T1000 (cell line): Measurements from ENCODE around the gene FYB1.
"Not testable (repeated sequence)": the region's sequence is repeated elsewhere in the genome, so short reads cannot be mapped to it uniquely, and the experiment has no call there.

ENCODE experiments used
- DNase-seq: peaks from one replicate; lab custom pipeline; 2025; ENCODE audit warnings: mixed read lengths; lab: John Stamatoyannopoulos, UW

The FYB1 gene

GRCh38 chr5:39226100-39226451 lies 6.7 kb upstream of the FYB1 start:
- DNase-seq, result no peak

GRCh38 chr5:39225405-39226099 lies 6.2 kb upstream of the FYB1 start:
- DNase-seq, result no peak

DNA sequence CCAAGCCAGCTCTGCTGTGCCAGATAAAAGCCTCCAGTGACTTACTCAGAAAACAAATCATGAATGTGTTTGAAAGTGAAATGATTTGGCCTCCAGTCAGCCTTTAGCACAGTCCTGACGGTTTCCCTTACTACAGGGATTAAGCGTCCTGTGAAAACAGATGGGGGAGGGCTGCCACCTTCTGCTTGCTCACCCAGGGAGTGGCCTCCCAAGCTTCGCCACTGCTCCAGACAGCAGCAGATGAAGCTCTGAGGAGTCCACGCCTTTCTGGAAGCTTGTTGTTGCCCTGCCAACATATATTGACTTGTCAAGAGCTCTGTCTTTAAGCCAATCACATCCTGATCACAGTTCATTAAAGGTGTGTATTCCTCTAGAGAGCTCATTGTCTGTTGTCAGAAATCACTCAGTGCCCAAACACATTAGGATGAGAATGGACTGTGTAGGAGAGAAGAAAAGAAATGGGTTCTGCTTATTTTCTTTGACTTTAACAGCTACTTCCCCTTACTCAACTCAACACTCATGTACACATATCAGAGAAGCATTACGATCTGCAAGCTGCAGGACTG lies 4.9 kb upstream of the FYB1 start:
- no peak for DNase-seq

- no peak for DNase-seq
These were observed 4.3 kb upstream of the FYB1 start for GRCh38 chr5:39223565-39224156.

GRCh38 chr5:39221671-39222070 lies 2.3 kb upstream of the FYB1 start:
- DNase-seq, result not testable (repeated sequence)

GRCh38 chr5:39220280-39221030 lies 1.1 kb upstream of the FYB1 start:
- DNase-seq, result no peak

DNA sequence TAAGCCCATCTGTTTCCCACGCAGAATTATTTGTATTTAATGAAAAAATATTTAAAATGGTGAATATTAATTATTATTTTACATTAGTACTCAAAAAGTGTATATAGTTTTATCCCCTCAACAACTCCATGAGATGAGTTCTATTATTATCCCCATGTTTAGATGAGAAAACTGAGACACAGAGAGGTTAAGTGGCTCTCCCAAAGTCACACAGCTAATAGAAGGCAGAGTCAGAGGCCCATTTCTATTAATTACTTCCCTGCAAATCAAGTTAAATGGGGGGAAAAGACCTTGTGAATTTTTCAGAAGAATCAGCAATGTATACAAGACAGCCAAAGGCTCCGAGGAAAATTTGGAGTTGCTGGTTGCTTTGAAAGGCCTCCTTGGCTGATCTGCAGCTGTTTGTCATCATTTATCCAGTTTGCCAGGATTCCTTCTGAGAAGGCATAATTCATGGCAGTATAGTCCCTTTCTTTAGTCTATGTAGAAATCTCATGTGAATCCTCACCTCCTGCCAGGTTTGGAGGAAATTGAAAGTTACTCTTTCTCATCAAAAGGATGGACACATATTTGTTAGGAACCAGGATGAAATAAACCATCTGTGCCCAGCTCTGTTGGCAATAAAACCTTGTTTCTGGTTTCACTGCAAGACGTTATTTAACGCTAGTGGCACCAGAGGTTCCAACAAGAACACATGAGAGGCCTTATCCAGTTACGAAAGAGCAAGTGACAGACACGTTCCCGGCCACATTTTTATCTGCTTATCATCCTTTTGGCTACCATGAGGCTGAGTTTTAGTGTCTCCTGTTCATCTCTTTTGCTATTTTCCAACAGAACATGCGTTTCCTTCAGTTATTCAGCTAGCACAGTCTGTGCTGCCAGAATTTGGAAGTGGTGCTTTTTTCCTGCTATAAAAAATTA lies 621 bp downstream of the FYB1 start:
- DNase-seq, result no peak

GRCh38 chr5:39217365-39218281 lies 1.7 kb downstream of the FYB1 start:
- peak; percentile 68 for DNase-seq

DNA sequence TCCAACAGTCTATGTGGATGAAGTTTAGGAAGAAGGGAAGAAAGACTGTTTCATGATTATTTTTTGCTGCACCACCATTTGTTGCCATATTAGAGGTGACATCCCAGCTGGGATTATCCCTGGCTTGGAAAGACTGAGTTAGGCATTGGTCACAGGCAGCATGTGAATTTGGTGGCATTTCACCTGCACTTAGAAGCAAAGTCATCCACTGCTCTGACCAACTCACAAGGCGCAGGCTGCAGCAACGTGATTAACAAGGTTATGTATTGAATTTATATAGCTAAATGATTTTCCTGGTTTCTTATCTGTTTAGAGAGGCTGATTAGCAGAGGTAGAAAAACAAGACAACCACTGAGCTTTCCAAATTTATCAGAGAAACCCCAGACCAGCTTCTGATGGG lies 2.7 kb downstream of the FYB1 start:
- DNase-seq, result no peak

- DNase-seq, result no peak
These were observed 3.5 kb downstream of the FYB1 start for GRCh38 chr5:39215857-39216256.

DNA sequence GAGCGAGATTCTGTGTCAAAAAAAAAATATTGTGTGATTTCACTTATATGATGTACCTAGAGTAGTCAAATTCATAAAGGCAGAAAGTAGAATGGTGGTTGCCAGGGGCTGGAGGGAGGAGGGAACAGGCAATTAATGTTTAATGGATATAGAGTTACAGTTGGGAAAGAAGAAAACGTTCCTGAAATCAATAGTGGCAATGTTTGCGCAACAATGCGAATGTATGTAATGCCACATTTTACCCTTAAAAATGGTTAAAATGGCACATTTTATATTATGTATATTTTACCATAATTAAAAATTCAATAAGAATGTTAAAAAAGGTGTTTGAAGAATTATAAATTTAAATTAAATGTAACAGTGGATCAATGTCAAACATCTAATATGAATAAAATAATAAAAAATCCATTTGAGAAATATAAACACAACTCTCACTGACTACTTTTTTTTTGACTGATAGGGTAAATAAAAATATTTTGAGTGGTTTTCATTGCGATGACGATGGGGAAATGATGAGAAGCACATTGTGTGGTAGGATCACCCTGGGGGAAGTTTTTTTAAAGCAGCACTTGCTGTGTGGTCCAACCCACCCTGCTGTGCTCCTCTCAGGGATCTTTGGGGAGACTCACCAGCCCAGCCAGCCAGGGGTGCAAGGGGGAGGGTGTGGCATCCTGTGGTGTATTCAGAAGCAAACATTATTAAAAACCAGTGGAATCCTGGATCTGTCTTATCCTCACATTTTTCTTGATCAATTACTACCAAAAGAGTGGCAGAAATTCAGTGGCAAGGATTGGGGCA lies 4.3 kb downstream of the FYB1 start:
- no peak for DNase-seq

DNA sequence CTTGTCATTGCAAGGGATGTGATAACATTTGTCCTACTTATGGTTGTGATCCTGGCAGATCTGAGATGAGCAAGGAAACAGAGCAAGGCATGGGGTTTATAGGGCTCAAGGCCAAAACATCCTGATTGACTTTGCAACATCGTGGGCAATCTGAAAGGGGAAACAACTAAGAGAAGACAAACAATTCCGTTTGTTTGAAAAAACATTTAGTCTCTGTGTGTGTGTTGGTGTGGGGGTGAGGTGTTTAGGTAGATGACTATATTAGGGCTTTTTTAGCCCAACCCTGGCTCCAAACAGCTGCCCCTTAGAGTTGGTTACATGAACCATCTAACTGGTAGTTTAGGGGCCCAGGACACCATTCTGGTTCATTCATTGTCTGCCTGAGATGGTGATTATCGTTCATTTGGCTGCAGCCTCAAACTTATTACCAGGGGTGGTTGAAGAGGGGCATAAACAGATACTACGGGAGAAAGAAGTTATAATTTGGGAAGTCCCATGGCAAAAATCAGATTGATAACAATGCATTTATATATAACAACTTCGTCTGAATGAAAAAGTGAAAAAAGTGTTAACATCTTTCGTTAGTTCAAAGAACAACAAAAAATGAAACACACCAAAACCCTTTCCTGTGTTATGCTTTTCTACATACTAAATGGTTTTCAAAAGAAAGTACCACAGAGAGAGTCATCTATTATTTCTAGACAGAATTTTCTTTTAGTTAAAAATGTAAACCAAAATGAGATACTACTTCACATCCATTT lies 5.7 kb downstream of the FYB1 start:
- DNase-seq, result no peak

GRCh38 chr5:39211773-39212172 lies 7.6 kb downstream of the FYB1 start:
- no peak for DNase-seq

DNA sequence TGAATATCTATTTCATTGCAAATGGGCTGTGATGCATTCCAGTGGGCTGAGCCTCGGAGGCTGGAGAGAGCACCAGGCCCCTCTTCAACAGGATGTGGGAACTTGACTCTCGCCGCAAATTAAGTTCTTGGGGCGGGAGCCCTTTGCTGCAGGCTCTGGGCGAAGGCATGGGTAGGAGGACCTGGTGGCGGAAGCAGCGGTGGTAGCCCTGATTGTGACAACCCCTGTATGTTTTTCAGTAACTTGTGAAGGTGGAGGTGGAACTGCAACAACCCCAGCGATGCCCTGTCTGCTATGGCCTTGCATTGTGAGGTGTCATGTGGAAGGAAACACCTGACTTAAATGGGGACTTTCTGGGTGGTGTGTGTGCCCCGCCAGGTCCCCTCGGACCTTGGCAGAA lies 9.4 kb downstream of the FYB1 start:
- no peak for DNase-seq

- no peak for DNase-seq
These were observed 10.9 kb downstream of the FYB1 start for GRCh38 chr5:39208471-39208870.

DNA sequence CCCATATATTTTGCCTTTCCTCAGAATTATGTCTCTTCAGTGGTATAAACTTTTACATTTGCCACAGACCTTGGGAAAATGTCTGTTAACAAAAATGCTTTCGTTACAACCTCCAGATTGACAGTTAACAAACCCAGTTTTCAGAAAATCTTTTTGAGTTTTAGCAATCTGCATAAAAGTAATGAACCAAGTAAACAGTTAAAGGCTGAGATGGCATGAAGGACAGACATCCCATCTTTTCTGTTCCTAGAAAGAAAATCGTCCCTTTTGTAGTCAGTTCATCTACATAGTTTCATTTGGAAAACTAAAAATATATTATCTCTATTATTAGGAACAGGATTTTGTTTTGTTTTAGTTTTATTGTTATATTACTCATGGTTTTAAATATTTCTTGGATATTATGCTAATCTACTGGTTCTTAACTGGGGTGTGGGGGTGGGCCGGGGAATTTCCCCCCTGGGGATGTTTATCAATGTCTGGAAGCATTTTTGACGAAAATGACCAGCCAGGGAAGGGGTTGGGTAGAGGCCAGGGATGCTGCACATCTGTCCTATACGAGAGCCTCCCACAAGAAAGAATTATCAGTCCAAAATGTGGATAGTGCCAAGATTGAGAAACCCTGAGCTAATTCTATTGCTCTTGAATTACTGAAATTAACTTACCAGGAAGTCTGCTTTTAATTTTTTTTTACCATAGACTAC lies 11.9 kb downstream of the FYB1 start:
- DNase-seq, result no peak

DNA sequence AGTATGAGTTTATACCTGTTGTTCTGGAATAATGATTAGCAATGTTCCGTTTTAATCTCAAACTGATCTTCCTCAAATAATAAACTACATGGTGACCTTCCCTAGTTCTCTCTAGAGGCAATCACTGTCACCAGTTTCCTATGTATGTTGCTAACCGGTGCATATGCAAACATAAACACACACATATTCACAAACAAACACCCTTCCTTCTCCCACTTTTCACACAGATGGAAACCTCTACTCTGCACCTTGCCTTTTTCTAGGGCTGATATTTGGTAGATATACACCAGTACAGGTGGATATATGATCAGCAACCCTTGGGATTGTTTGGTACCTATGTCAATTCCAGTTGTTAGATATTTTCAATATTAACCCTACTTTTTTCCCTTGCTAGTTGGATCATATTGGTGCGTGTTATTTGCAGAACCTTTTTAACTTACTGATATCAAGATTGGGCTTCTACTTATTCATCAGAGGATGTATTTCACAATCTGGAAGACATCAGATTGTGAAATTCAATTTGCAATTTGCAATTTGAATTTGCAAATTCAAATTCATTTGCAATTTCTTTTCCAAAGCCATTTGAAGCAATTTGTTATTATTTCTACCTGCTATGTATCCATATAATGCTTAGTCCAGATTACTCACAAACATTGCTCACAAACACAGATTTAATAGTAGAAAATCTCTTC lies 12.6 kb downstream of the FYB1 start:
- DNase-seq, result no peak

DNA sequence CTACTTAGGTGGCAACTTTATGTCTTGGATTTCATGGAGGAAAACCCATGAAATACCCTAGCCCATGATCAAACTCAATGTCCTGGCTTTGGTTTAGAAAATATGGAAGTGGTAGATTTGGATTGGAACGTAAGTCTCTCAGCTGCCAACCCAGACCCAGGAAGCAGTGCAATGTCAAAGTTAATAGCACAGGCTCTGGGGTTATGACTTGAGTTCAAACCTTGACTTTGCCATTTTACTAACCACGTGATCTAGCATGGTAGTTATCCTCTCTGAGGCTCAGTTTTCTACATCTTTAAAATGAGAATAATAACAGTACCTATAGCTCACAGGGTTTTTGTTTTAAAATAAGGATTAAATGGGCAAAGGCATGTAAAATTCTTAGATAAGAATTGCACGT lies 13.8 kb downstream of the FYB1 start:
- DNase-seq, result no peak
